Naive B cell (primary cell): ENCODE measurements around the gene CDC14B. TPM values are rescaled to one million over a fixed set of nuclear protein-coding genes. Genes with fewer than 3 reads are reported as not detected.
A peak's percentile ranks its signal among the peaks of the same experiment; 100 is the strongest.

Experiments
- ATAC-seq, 2 donors: fragments of 150-1000 bp; cut with Tn5 transposase; 2 replicates each; pipeline ENCODE4 v1.10.0; 2021; ENCODE audit warnings: low read depth in 2 of 2, mild to moderate bottlenecking in 2 of 2, moderate library complexity in 2 of 2
- DNase-seq: peaks from one replicate; pipeline ENCODE4 v3.0.0; 2022
- H3K27ac Mint-ChIP-seq, 6 donors: one replicate each; pipeline ENCODE4 v1.8.0; 2020 to 2022; ENCODE audit warnings: mild to moderate bottlenecking in 6 of 6, mixed read lengths in 6 of 6, moderate library complexity in 5 of 6, inconsistent platforms in 2 of 6
- H3K27me3 Mint-ChIP-seq, 3 donors: one replicate each; pipeline ENCODE4 v1.8.0; 2021 to 2022; ENCODE audit warnings: mixed read lengths in 3 of 3, mild to moderate bottlenecking in 1 of 3
- H3K36me3 Mint-ChIP-seq, 2 donors: one replicate each; pipeline ENCODE4 v1.8.0; 2020 to 2022; ENCODE audit warnings: mixed read lengths in 2 of 2, inconsistent platforms in 1 of 2, mild to moderate bottlenecking in 1 of 2
- H3K4me1 Mint-ChIP-seq, 3 donors: one replicate each; pipeline ENCODE4 v1.8.0; 2020 to 2022; ENCODE audit warnings: mixed read lengths in 3 of 3, inconsistent platforms in 1 of 3, mild to moderate bottlenecking in 1 of 3, moderate library complexity in 1 of 3
- H3K4me3 Mint-ChIP-seq, 8 donors: one replicate each; pipeline ENCODE4 v1.8.0; 2020 to 2022; ENCODE audit warnings: mild to moderate bottlenecking in 8 of 8, mixed read lengths in 8 of 8, moderate library complexity in 8 of 8, inconsistent platforms in 2 of 8
- H3K9me3 Mint-ChIP-seq, 7 donors: one replicate each; pipeline ENCODE4 v1.8.0; 2020 to 2022; ENCODE audit warnings: mixed read lengths in 7 of 7, mild to moderate bottlenecking in 5 of 7, inconsistent platforms in 2 of 7, moderate library complexity in 1 of 7
- polyA plus RNA-seq, 6 donors: library from polyadenylated mRNA; unstranded; fragments of 300-500 nt; fragmentation: Illumina TruSeq; gene quantifications; one replicate each; pipeline ENCODE4 v1.2.3, GENCODE V29; 2021; ENCODE audit warnings: low read depth in 6 of 6

The CDC14B gene
- polyA plus RNA-seq, 6 donors from 2014 or later = 2.9 to 7.9 (median 5.2) TPM

DNA sequence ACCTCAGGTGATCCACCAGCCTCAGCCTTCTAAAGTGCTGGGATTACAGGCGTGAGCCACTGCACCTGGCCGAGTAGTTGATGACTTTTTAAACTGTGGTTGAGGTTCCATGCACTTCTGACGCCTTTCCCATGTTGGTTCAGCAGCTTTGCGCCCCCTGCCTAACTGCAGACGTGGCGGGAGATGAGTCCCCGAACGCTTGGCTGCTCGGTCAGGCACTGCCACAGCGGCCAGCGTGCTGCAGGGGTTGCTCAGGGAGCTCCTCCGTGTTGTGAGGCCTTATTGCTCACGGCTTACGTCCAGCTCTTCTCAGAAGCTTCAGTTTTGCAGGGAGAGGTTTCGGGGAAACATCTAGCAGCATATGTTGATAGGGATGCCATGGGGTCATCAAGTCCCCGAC lies 134.4 kb downstream of the CDC14B start:
- ATAC-seq (no peak), DNase-seq (no peak)
- Mint-ChIP-seq H3K27me3 (no peaks in the 10 kb centered on the region), H3K27ac (no peak overlapping the region), H3K4me3 (peak overlapping the region in 1 of 8 donors; percentile 73), H3K4me1 (peaks cover 8 to 16% (median 13%) of the 10 kb centered on the region in 3 donors), H3K9me3 (no peaks in the 10 kb centered on the region), H3K36me3 (peaks cover 9 to 20% of the 10 kb centered on the region in 2 donors)

DNA sequence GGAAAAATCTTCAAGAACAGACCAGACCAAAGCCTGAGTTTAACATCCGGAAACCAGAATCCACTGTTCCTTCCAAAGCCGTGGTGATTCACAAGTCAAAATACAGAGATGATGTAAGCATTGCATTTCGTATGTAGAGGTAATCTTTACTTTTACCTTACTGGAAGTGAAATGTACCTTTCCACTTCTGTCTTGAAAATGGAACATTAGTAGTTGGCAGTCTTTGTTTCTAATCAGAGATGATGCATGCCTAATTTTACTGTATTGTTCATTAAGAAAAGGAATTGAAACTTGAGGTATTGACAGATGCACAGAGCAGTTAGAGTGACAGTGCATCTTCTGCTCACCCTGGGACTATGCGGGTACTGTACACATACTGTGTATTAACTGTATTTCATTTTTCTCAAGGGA lies 135.1 kb downstream of the CDC14B start:
- H3K36me3 Mint-ChIP-seq = peaks cover 4 to 17% of the 10 kb centered on the region in 2 donors
- DNase-seq (peak; percentile 27), ATAC-seq (peak; percentile 87 to 97)
- no peaks in the 10 kb centered on the region for H3K27me3 Mint-ChIP-seq
- H3K27ac Mint-ChIP-seq = peak overlapping the region in 1 of 6 donors; percentile 12
- no peak overlapping the region for H3K4me3 Mint-ChIP-seq
- H3K9me3 Mint-ChIP-seq = no peaks in the 10 kb centered on the region
- H3K4me1 Mint-ChIP-seq = peaks cover 8 to 16% (median 13%) of the 10 kb centered on the region in 3 donors

DNA sequence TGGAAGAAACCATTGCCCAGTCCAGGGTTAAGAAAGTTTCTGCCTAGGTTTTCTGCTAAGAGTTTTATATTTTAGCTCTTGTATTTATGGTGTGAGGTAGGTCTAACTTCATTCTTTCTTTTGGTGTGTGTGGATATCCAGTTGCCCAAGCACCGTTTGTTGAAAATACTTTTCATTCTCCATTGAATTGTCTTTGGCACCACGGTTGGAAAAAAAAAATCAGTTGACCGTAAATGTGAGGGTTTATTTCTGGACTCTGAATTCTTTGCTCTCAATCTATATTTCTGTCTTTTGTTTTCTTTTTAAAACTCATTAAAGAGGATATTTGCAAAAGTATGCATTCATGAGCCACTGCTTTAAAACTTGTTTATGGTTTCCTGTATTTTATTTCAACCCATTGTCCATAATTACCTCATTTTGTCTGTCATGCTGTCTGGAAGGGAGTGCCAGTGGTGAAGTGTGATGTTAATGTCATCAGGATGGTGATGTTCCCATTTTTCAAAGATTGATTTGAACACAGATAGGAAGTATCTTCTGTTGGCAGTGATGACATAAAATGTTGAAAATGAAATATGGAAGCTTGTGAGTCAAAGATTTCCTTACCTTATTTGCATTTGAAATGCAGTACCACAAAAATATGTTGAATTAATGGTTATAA lies 135.8 kb downstream of the CDC14B start:
- Mint-ChIP-seq H3K36me3 (peaks cover 7 to 12% of the 10 kb centered on the region in 2 donors), H3K27ac (no peak overlapping the region)

DNA sequence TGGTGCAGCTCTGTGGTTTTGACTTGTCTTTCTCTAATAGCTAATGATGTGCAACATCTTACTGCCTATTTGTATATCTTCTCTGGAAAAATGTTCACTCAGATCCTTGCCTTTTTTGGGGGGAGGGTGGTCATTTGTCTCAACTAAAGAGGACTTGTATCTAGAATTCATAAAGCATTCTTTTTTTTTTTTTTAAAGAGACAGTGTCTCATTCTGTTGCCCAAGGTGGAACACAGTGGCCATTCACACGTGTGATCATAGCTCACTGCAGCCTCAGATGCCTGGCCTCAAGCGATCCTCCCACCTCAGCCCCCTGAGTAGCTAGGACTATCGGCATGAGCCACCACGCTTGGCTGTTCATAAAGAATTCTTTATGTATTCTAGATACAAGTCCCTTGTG lies 136.4 kb downstream of the CDC14B start:
- Mint-ChIP-seq H3K27ac (no peak overlapping the region), H3K4me1 (peaks cover 8 to 16% (median 13%) of the 10 kb centered on the region in 3 donors), H3K4me3 (no peak overlapping the region), H3K27me3 (no peaks in the 10 kb centered on the region), H3K9me3 (no peaks in the 10 kb centered on the region), H3K36me3 (peaks cover 5 to 8% of the 10 kb centered on the region in 2 donors)
- DNase-seq (no peak), ATAC-seq (no peak)

More for the DNA sequence above, 135.8 kb downstream of the CDC14B start:
- peaks cover 8 to 16% (median 13%) of the 10 kb centered on the region in 3 donors for H3K4me1 Mint-ChIP-seq
- no peaks in the 10 kb centered on the region for H3K27me3 Mint-ChIP-seq
- no peaks in the 10 kb centered on the region for H3K9me3 Mint-ChIP-seq
- ATAC-seq (no peak), DNase-seq (no peak)
- H3K4me3 Mint-ChIP-seq = no peak overlapping the region

DNA sequence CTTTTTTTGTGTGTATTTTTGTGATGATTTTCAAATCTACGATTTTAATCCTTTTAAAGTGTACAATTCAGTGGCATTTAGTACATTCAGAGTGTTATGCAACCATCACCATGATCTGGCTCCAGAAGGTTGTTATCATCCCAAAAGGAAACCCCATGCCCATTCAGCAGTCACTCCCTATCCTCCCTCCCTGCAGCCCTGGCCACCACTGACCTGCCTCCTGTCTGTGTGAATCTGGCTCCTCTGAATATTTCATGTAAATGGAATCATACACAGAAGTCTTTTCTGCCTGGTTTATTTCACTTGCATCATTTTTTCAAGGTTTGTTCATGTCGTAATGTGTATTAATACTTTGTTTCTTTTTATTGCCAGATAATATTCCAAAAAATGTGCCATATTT lies 137.2 kb downstream of the CDC14B start:
- no peak overlapping the region for H3K4me3 Mint-ChIP-seq
- no peaks in the 10 kb centered on the region for H3K27me3 Mint-ChIP-seq
- peaks cover 8 to 16% (median 13%) of the 10 kb centered on the region in 3 donors for H3K4me1 Mint-ChIP-seq
- H3K36me3 Mint-ChIP-seq = peaks cover 0 to 8% of the 10 kb centered on the region in 2 donors
- no peak overlapping the region for H3K27ac Mint-ChIP-seq
- no peak for ATAC-seq
- no peak for DNase-seq
- H3K9me3 Mint-ChIP-seq = no peaks in the 10 kb centered on the region

DNA sequence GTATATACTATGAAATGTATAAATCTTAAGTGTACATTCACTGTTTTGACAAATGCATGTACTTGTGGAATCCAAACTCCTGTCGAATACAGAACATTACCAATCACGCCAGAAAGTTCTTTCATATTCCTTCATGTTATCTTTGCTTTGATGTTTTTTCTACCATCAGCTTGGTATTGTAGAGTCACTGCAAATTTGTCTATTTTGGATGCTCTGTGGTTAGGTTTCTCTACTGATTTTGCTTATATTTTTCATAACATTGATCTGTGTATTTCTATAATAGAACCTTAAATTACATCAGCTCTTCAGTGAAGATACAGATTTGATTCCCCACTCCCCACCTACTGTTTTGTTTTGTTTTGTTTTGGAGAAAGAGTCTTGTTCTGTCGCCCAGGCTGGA lies 138.9 kb downstream of the CDC14B start:
- H3K36me3 Mint-ChIP-seq = peaks cover 0 to 8% of the 10 kb centered on the region in 2 donors
- no peaks in the 10 kb centered on the region for H3K9me3 Mint-ChIP-seq
- ATAC-seq (no peak), DNase-seq (no peak)
- H3K27ac Mint-ChIP-seq = no peak overlapping the region
- H3K4me3 Mint-ChIP-seq = peak overlapping the region in 1 of 8 donors; percentile 60
- peaks cover 8 to 16% (median 13%) of the 10 kb centered on the region in 3 donors for H3K4me1 Mint-ChIP-seq
- no peaks in the 10 kb centered on the region for H3K27me3 Mint-ChIP-seq

DNA sequence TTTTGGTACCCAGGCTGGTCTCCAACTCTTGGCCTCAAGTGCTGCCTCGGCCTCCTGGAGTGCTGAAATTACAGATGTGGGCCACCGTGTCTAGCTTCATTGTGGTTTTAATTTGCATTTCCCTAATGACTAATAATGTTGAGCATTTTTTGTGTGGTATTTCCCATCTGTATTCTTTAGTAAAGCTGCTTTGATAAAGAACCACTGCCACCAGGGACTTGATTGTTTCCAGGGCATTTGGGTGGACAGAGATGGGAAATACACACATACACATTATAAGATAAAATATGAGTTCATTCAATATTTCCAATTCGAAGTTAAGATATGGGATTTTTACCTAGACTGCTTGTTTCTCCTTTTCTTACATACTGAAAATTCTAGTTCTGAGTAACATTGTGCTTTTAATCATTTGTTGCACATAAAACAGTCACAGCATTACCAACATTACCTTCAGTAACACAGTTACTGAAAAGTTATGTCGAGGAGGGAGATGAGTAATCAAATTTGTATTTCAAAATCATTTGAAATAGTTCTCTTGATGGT lies 140.7 kb downstream of the CDC14B start:
- H3K27ac Mint-ChIP-seq = no peak overlapping the region
- H3K36me3 Mint-ChIP-seq = peaks cover 0 to 13% of the 10 kb centered on the region in 2 donors
- no peak overlapping the region for H3K4me3 Mint-ChIP-seq
- H3K4me1 Mint-ChIP-seq = peaks cover under 1 to 4% (median 2%) of the 10 kb centered on the region in 3 donors
- no peaks in the 10 kb centered on the region for H3K9me3 Mint-ChIP-seq
- no peak for ATAC-seq
- DNase-seq = no peak
- no peaks in the 10 kb centered on the region for H3K27me3 Mint-ChIP-seq

DNA sequence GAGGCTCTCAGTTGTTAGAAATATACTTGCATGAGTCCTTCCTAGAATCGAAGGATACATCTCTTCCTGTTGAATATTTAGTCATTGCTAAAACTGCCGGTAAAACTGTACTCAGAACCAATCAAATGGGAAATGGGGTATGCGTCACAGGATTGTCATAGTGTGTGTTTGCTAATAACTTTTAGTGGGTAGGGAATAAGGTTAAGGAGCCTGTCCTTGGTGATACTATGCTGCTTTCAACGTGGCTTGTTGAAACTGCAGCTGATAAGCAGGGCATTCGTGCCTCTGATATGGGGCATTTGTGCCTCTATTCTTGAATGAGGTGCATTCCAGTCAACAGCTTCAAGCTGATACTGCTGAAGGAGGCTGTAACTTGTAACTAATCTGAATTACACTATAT lies 143.1 kb downstream of the CDC14B start:
- H3K27me3 Mint-ChIP-seq = no peaks in the 10 kb centered on the region
- H3K36me3 Mint-ChIP-seq = peaks cover 0 to 11% of the 10 kb centered on the region in 2 donors
- ATAC-seq = no peak
- H3K4me3 Mint-ChIP-seq = no peak overlapping the region
- H3K4me1 Mint-ChIP-seq = no peaks in the 10 kb centered on the region
- no peaks in the 10 kb centered on the region for H3K9me3 Mint-ChIP-seq
- H3K27ac Mint-ChIP-seq = no peak overlapping the region
- DNase-seq = no peak

DNA sequence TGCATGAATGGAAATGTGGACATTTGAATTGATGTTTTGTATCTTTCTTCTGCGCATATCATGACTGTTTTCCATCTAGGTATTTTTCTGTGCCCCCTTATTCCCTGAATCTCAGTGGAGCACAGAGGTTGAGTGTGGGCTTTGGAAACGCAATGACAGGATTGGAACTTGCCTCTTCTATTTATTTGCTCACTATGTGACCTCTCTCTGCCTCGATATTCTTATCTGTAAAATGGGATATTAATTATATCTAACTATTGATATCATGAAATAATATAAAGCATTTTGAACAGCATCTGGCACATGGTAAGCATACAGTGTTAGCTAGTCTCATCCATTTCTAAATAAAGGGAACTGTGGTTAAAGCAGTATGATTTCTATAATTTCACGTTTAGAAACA lies 143.6 kb downstream of the CDC14B start:
- no peak overlapping the region for H3K4me3 Mint-ChIP-seq
- no peaks in the 10 kb centered on the region for H3K27me3 Mint-ChIP-seq
- no peak overlapping the region for H3K27ac Mint-ChIP-seq
- H3K9me3 Mint-ChIP-seq = no peaks in the 10 kb centered on the region
- H3K36me3 Mint-ChIP-seq = peaks cover 0 to 16% of the 10 kb centered on the region in 2 donors
- no peaks in the 10 kb centered on the region for H3K4me1 Mint-ChIP-seq
- no peak for ATAC-seq
- DNase-seq = no peak

DNA sequence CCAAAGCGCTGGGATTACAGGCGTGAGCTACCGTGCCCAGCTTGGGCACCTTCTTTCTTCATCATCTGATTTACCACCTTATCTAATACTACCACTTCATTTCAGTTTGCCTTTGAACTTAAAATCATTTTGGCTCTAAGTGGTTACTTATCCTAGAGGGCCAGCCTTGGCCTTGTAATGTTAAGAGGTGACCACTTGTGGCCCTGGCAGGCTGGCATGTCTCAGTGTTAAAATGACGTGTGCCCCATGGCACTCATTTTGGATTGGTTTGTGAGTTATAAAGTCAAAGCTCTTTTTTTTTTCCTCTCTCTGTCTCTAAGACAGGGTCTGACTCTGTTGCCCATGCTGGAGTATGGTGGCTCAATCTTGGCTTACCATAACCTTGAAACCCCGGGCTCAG lies 151.9 kb downstream of the CDC14B start:
- H3K9me3 Mint-ChIP-seq = no peaks in the 10 kb centered on the region
- no peak overlapping the region for H3K4me3 Mint-ChIP-seq
- peak overlapping the region in 1 of 6 donors; percentile 59 for H3K27ac Mint-ChIP-seq
- H3K36me3 Mint-ChIP-seq = peaks cover 0 to 7% of the 10 kb centered on the region in 2 donors
- no peaks in the 10 kb centered on the region for H3K27me3 Mint-ChIP-seq
- ATAC-seq (no peak), DNase-seq (no peak)
- no peaks in the 10 kb centered on the region for H3K4me1 Mint-ChIP-seq

DNA sequence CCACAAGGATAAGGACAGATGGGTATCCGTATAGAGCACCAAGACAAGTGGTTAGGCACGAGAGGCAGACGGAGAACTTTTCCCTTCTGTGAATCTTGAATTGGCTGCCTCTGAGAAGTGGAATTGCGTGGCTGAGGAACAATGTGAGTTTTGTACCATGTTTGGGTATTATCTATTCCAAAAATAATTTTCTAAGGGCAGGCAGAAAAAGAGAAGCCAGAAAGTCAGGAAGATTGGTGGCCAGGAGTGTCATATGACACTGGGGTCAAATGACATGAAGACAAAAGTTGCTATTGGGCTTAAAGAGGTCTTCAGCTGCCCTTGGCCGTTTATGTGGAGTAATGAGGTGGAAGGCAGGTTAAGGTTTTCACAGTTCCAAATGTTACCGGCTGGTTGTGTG lies 155.2 kb downstream of the CDC14B start:
- no peaks in the 10 kb centered on the region for H3K27me3 Mint-ChIP-seq
- DNase-seq (no peak), ATAC-seq (no peak)
- H3K4me3 Mint-ChIP-seq = no peak overlapping the region
- H3K36me3 Mint-ChIP-seq = peaks cover under 1 to 7% of the 10 kb centered on the region in 2 donors
- H3K4me1 Mint-ChIP-seq = no peaks in the 10 kb centered on the region
- H3K9me3 Mint-ChIP-seq = no peaks in the 10 kb centered on the region
- H3K27ac Mint-ChIP-seq = peak overlapping the region in 1 of 6 donors; percentile 25

DNA sequence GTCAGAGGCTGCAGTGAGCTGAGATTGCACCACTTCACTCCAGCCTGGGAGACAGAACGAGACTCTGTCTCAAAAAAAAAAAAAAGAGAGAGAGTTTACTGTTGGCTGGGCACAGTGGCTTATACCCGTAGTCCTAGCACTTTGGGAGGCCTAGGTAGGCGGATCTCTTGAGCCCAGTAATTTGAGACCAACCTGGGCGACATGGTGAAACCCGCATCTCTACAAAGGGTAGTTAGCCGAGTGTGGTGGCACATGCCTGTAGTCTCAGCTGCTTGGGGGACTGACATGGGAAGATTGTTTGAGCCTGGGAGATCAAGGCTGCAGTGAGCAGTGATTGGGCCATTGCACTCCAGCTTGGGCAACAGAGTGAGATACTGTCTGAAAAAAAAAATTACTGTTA lies 157.1 kb downstream of the CDC14B start:
- no peak overlapping the region for H3K27ac Mint-ChIP-seq
- peak overlapping the region in 1 of 8 donors; percentile 42 for H3K4me3 Mint-ChIP-seq
- H3K9me3 Mint-ChIP-seq = no peaks in the 10 kb centered on the region
- H3K27me3 Mint-ChIP-seq = no peaks in the 10 kb centered on the region
- H3K4me1 Mint-ChIP-seq = no peaks in the 10 kb centered on the region
- H3K36me3 Mint-ChIP-seq = peaks cover 8 to 16% of the 10 kb centered on the region in 2 donors
- DNase-seq (no peak), ATAC-seq (no peak)

DNA sequence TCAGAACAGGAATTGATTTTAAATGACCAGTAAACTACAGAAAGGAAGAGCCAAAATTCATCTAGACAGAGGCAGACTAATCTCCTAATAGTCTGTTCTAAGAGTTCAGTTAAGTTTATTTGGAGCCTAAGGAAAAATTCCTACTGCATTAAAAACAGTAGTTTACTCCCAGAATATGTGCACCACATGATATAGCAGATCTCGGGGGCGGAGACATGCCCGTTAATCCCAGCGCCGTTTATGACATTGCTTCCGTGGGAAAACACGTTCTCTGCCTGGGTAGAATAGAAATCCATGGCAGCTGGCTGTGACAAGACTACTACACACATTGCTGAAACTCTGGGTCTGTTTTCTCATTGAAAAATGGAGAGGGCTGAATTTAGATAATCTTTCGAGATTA lies 158.3 kb downstream of the CDC14B start:
- no peak for ATAC-seq
- Mint-ChIP-seq H3K27ac (no peak overlapping the region), H3K4me3 (no peak overlapping the region), H3K9me3 (no peaks in the 10 kb centered on the region), H3K36me3 (peaks cover 8 to 16% of the 10 kb centered on the region in 2 donors), H3K27me3 (no peaks in the 10 kb centered on the region), H3K4me1 (no peaks in the 10 kb centered on the region)
- DNase-seq = no peak

DNA sequence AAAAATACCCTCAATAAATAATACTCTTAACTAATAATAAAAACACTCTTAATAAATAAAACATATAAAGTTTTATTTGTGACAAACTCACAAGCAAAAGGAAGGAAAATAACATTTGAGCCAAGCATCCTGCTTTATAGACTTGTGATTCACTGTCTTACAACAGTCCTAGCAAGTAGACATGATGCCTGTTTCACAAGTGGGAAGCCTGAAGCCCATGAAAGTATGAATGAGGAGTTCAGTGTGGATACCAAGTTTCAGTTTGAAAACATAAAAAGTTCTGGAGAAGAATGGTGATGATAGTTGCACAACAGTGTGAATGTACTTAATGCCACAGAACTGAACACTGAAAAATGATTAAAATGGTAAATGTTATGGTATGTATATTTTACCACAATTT lies 158.8 kb downstream of the CDC14B start:
- H3K27me3 Mint-ChIP-seq = no peaks in the 10 kb centered on the region
- no peak for ATAC-seq
- DNase-seq = no peak
- H3K4me3 Mint-ChIP-seq = no peak overlapping the region
- H3K27ac Mint-ChIP-seq = no peak overlapping the region
- H3K4me1 Mint-ChIP-seq = no peaks in the 10 kb centered on the region
- H3K9me3 Mint-ChIP-seq = no peaks in the 10 kb centered on the region
- H3K36me3 Mint-ChIP-seq = peaks cover 8 to 16% of the 10 kb centered on the region in 2 donors
